Lower lobe of right lung (tissue), 2 donors: ENCODE data around the gene NUP210. TPM values are rescaled to one million over a fixed set of nuclear protein-coding genes. Genes with fewer than 3 reads are reported as not detected.

ENCODE experiments used
- ATAC-seq, 2 donors: fragments of 200-7000 bp; cut with Tn5 transposase; one replicate each; pipeline ENCODE4 v1.9.1; 2020 to 2022; ENCODE audit warnings: mild to moderate bottlenecking in 2 of 2, moderate library complexity in 2 of 2
- DNase-seq: peaks from one replicate; pipeline ENCODE4 v3.0.0-alpha.2; 2020
- H3K27ac ChIP-seq: fragments of 200-600 bp; one replicate; pipeline ENCODE4 v1.8.0; 2022
- H3K27me3 ChIP-seq: fragments of 200-600 bp; one replicate; pipeline ENCODE4 v1.8.0; 2022; ENCODE audit warnings: low read depth
- H3K36me3 ChIP-seq: fragments of 200-600 bp; one replicate; pipeline ENCODE4 v1.8.0; 2022; ENCODE audit warnings: mild to moderate bottlenecking
- H3K4me1 ChIP-seq: fragments of 200-600 bp; one replicate; pipeline ENCODE4 v1.8.0; 2022
- H3K4me3 ChIP-seq: fragments of 200-600 bp; one replicate; pipeline ENCODE4 v1.8.0; 2022; ENCODE audit warnings: mild to moderate bottlenecking
- H3K9me3 ChIP-seq: fragments of 200-600 bp; one replicate; pipeline ENCODE4 v1.8.0; 2022
- CTCF ChIP-seq: fragments of 200-600 bp; IDR thresholded peaks from one replicate; pipeline ENCODE4 v1.8.0; 2022; ENCODE audit warnings: antibody characterized with exemption, mild to moderate bottlenecking
- intact Hi-C: fragments of 100-400 bp; cut with DNase I; formaldehyde crosslinking; loops from one replicate; pipeline ENCODE4 v1.11.0; 2022
- total RNA-seq: library from RNA; stranded (reverse); fragmentation: NEBNext Ultra II Directional; extraction: Animal tissue kit (Norgen Biotek cat#: 25700); gene quantifications from one replicate; pipeline ENCODE4 v1.2.1, GENCODE V29; 2021
- donor health status: DM: no; HTN: yes; CAD: no; lungs with severe emphysema.

NUP210 gene
- total RNA-seq, 1 donor from 2014 or later = 22.2 TPM

GRCh38 chr3:13353506-13353905 lies 66.6 kb downstream of the NUP210 start:
- ATAC-seq (no peak), DNase-seq (no peak)
- Histone ChIP-seq H3K27ac (no peak overlapping the region), H3K4me3 (no peak overlapping the region), H3K27me3 (no peaks in the 10 kb centered on the region), H3K36me3 (peaks cover 47% of the 10 kb centered on the region), H3K9me3 (no peaks in the 10 kb centered on the region), H3K4me1 (peaks cover 1% of the 10 kb centered on the region)
- no peak for TF ChIP-seq CTCF
- intact Hi-C loops = no loop called here

GRCh38 chr3:13352621-13353131 lies 67.4 kb downstream of the NUP210 start:
- H3K4me3 ChIP-seq = no peak overlapping the region
- H3K27me3 ChIP-seq = no peaks in the 10 kb centered on the region
- no peak for TF ChIP-seq CTCF
- no peak for ATAC-seq
- no peak for DNase-seq
- peaks cover 10% of the 10 kb centered on the region for H3K4me1 ChIP-seq
- no peak overlapping the region for H3K27ac ChIP-seq
- peaks cover 43% of the 10 kb centered on the region for H3K36me3 ChIP-seq
- intact Hi-C loops = no loop called here
- no peaks in the 10 kb centered on the region for H3K9me3 ChIP-seq

GRCh38 chr3:13349823-13350222 lies 70.3 kb downstream of the NUP210 start:
- Histone ChIP-seq H3K4me3 (no peak overlapping the region), H3K9me3 (no peaks in the 10 kb centered on the region), H3K27ac (no peak overlapping the region), H3K4me1 (peaks cover 10% of the 10 kb centered on the region), H3K27me3 (no peaks in the 10 kb centered on the region), H3K36me3 (peaks cover 44% of the 10 kb centered on the region)
- intact Hi-C loops = no loop called here
- no peak for TF ChIP-seq CTCF
- no peak for DNase-seq
- no peak for ATAC-seq

- ATAC-seq (no peak), DNase-seq (no peak)
- H3K4me3 ChIP-seq = no peak overlapping the region
- no peaks in the 10 kb centered on the region for H3K27me3 ChIP-seq
- intact Hi-C loops = no loop called here
- no peaks in the 10 kb centered on the region for H3K9me3 ChIP-seq
- no peak for TF ChIP-seq CTCF
- H3K27ac ChIP-seq = no peak overlapping the region
- peaks cover 10% of the 10 kb centered on the region for H3K4me1 ChIP-seq
- peaks cover 44% of the 10 kb centered on the region for H3K36me3 ChIP-seq
Measured at GRCh38 chr3:13348661-13349396, 71.3 kb downstream of the NUP210 start.

- intact Hi-C loops = no loop called here
- Histone ChIP-seq H3K27me3 (no peaks in the 10 kb centered on the region), H3K36me3 (peaks cover 41% of the 10 kb centered on the region), H3K4me3 (no peak overlapping the region), H3K9me3 (no peaks in the 10 kb centered on the region), H3K27ac (no peak overlapping the region), H3K4me1 (peaks cover 10% of the 10 kb centered on the region)
- no peak for TF ChIP-seq CTCF
- DNase-seq = no peak
- ATAC-seq = no peak
Measured at GRCh38 chr3:13348100-13348499, 72.0 kb downstream of the NUP210 start.
